Measurements from ENCODE around the gene KIAA0232. TPM values are rescaled to one million over a fixed set of nuclear protein-coding genes. Genes with fewer than 3 reads are reported as not detected.
A peak's percentile ranks its signal among the peaks of the same experiment; 100 is the strongest.

Gene KIAA0232
- total and polyA plus RNA-seq, 9 of the 15 experiments (the other 6 are each of a cell fraction or from before 2014, with no cell fraction given): 3.5 to 17.4 (median 13.0) TPM

DNA sequence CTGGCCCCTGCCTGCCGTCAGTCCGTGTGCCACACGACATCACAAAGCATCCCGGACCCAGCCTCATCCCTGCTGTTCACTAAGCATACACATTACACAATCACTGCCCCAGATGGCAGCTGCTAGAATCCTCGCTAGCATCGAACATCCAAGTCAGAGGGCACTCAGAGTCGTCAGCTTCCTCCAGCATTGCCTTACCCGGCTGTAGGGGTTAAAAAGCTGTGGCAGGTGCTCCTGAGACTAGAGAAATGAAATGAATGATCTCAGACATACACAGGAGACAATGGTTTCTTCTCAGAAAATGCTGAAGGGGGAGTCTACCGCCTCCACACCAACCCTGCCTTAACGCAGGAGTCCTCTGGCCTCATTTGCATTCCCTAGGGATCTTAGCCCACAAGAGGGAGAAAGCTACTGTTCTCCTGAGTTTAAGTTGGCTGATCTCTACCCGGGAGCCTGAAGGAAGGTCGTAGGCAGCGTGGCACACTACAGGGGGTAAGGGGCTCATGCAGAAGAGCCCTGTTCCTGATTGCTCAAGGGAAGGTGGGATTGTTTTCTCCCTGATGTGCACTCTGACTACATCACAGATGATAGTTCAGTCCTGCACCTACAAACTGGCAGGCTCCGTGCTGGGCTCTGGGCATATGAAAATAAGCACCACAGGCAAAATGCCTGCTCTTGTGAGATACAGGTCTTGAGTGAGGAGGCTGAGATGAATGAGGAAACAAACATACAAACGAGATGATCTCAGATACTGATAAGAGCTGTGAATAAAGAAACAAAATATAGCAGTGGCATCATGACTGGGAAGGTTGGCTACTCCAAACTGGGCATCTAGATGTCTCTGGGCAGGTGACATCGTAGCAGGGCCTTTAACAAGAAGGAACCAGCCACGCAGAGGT, 2.6 kb upstream of the KIAA0232 start:
- no peaks in the 10 kb centered on the region for H3K36me3 ChIP-seq (ENCODE audit: control insufficient read depth, insufficient read depth, low read length)
- peaks cover 29 to 35% of the 10 kb centered on the region in 2 experiments; a peak in 4 of 5 replicates for H3K4me1 ChIP-seq (replicated peaks in 1 of 2; ENCODE audit: control insufficient read depth in 2 of 2, insufficient read depth in 2 of 2, low read length in 2 of 2)
- H3K27me3 ChIP-seq (ENCODE audit: control insufficient read depth in 2 of 2, insufficient read depth in 2 of 2, low read length in 2 of 2): no peaks in the 10 kb centered on the region
- ATAC-seq (no peak), DNase-seq (ENCODE audit: extremely low read depth in 1 of 4, low spot score in 3 of 4) (peak in 1 of 4 experiments; percentile 24), FAIRE-seq (no peak)
- in situ Hi-C loops (cut with MboI): no loop called here
- WGBS (ENCODE audit: insufficient coverage, low coverage, missing lambda C conversion rate): 37% methylated on average over 17 of the region's 17 CpGs
- no peak overlapping the region for H3K4me3 ChIP-seq
- no peak overlapping the region for H3K4me2 ChIP-seq (ENCODE audit: insufficient read depth, low read length)
- peaks cover 13% of the 10 kb centered on the region; the same call in 1 of the 2 replicates for H4K20me1 ChIP-seq (replicated peaks; ENCODE audit: control insufficient read depth, insufficient read depth, low read length)
- H3K27ac ChIP-seq (ENCODE audit: extremely low read depth, low read depth, low read length): no peak overlapping the region
- H3K9ac ChIP-seq (ENCODE audit: insufficient read depth in 1 of 2, low read depth in 2 of 2, low read length in 2 of 2): peak overlapping the region in 1 of 2 experiments; percentile 49; a peak in 1 of 4 replicates
- H3K9me3 ChIP-seq (replicated peaks; ENCODE audit: control insufficient read depth, insufficient read depth, low read depth, low read length): no peaks in the 10 kb centered on the region
- peaks cover 21% of the 10 kb centered on the region for H3K79me2 ChIP-seq (ENCODE audit: control insufficient read depth, insufficient read depth, low read length)
- no TSS peak for BruUV-seq (replicated peaks)
- peak overlapping the region; percentile 16; the same call in 1 of the 2 replicates for H2AFZ ChIP-seq (ENCODE audit: low read depth, low read length)
- intact Hi-C loops (cut with micrococcal nuclease): loop anchor here (5.0 kb wide), 1 partner anchor 77 kb away; no protein-coding TSS in a partner anchor
- ChIA-PET CTCF (ENCODE audit: low intra/inter-chr PET ratio) (interaction anchor here (1.4 kb wide), 1 partner anchor 93 kb away, joined by 4 read pairs; no protein-coding TSS in a partner anchor), POLR2A (interaction anchor here (1.6 to 5.2 kb wide), 2 partner anchors 11 to 14 kb away, joined by 5 to 30 read pairs; no protein-coding TSS in a partner anchor)
- H3K9me1 ChIP-seq (ENCODE audit: control insufficient read depth, insufficient read depth, low read length): peaks cover 1% of the 10 kb centered on the region
- TF ChIP-seq, protein P1, sequence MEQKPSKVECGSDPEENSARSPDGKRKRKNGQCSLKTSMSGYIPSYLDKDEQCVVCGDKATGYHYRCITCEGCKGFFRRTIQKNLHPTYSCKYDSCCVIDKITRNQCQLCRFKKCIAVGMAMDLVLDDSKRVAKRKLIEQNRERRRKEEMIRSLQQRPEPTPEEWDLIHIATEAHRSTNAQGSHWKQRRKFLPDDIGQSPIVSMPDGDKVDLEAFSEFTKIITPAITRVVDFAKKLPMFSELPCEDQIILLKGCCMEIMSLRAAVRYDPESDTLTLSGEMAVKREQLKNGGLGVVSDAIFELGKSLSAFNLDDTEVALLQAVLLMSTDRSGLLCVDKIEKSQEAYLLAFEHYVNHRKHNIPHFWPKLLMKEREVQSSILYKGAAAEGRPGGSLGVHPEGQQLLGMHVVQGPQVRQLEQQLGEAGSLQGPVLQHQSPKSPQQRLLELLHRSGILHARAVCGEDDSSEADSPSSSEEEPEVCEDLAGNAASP (IDR thresholded peaks at IDR 0.05): no peak
- TF ChIP-seq PHB2 (IDR thresholded peaks at IDR 0.05; ENCODE audit: low read depth) (no peak), FOS (IDR thresholded peaks at IDR 0.05; ENCODE audit: extremely low read depth, insufficient read length) (no peak), CEBPB (tag; IDR thresholded peaks at IDR 0.05) (peak; percentile 50), RBM25 (IDR thresholded peaks at IDR 0.05; ENCODE audit: low read depth, low read length, severe bottlenecking) (peak; percentile 9), IRF2 (CRISPR knock-in tag; IDR thresholded peaks at IDR 0.05) (no peak), EGR1 (conservative IDR thresholded peaks at IDR 0.05) (no peak)
- TF ChIP-seq, protein P2, sequence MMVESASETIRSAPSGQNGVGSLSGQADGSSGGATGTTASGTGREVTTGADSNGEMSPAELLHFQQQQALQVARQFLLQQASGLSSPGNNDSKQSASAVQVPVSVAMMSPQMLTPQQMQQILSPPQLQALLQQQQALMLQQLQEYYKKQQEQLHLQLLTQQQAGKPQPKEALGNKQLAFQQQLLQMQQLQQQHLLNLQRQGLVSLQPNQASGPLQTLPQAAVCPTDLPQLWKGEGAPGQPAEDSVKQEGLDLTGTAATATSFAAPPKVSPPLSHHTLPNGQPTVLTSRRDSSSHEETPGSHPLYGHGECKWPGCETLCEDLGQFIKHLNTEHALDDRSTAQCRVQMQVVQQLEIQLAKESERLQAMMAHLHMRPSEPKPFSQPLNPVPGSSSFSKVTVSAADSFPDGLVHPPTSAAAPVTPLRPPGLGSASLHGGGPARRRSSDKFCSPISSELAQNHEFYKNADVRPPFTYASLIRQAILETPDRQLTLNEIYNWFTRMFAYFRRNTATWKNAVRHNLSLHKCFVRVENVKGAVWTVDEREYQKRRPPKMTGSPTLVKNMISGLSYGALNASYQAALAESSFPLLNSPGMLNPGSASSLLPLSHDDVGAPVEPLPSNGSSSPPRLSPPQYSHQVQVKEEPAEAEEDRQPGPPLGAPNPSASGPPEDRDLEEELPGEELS (CRISPR knock-in tag; IDR thresholded peaks at IDR 0.05; ENCODE audit: borderline replicate concordance): no peak
- TF ChIP-seq, protein P3, sequence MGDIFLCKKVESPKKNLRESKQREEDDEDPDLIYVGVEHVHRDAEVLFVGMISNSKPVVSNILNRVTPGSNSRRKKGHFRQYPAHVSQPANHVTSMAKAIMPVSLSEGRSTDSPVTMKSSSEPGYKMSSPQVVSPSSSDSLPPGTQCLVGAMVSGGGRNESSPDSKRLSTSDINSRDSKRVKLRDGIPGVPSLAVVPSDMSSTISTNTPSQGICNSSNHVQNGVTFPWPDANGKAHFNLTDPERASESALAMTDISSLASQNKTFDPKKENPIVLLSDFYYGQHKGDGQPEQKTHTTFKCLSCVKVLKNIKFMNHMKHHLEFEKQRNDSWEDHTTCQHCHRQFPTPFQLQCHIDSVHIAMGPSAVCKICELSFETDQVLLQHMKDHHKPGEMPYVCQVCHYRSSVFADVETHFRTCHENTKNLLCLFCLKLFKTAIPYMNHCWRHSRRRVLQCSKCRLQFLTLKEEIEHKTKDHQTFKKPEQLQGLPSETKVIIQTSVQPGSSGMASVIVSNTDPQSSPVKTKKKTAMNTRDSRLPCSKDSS (IDR thresholded peaks at IDR 0.05; ENCODE audit: low read depth, partially characterized antibody): no peak
- TF ChIP-seq, protein P4, sequence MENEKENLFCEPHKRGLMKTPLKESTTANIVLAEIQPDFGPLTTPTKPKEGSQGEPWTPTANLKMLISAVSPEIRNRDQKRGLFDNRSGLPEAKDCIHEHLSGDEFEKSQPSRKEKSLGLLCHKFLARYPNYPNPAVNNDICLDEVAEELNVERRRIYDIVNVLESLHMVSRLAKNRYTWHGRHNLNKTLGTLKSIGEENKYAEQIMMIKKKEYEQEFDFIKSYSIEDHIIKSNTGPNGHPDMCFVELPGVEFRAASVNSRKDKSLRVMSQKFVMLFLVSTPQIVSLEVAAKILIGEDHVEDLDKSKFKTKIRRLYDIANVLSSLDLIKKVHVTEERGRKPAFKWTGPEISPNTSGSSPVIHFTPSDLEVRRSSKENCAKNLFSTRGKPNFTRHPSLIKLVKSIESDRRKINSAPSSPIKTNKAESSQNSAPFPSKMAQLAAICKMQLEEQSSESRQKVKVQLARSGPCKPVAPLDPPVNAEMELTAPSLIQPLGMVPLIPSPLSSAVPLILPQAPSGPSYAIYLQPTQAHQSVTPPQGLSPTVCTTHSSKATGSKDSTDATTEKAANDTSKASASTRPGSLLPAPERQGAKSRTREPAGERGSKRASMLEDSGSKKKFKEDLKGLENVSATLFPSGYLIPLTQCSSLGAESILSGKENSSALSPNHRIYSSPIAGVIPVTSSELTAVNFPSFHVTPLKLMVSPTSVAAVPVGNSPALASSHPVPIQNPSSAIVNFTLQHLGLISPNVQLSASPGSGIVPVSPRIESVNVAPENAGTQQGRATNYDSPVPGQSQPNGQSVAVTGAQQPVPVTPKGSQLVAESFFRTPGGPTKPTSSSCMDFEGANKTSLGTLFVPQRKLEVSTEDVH (IDR thresholded peaks at IDR 0.05; ENCODE audit: low read depth, partially characterized antibody): no peak
- TF ChIP-seq, protein P5, sequence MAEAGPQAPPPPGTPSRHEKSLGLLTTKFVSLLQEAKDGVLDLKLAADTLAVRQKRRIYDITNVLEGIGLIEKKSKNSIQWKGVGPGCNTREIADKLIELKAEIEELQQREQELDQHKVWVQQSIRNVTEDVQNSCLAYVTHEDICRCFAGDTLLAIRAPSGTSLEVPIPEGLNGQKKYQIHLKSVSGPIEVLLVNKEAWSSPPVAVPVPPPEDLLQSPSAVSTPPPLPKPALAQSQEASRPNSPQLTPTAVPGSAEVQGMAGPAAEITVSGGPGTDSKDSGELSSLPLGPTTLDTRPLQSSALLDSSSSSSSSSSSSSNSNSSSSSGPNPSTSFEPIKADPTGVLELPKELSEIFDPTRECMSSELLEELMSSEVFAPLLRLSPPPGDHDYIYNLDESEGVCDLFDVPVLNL (CRISPR knock-in tag; IDR thresholded peaks at IDR 0.05; ENCODE audit: low read depth): no peak

Measured in K562 (cell line).